ENCODE results near the gene MEGF9. TPM values are rescaled to one million over a fixed set of nuclear protein-coding genes. Genes with fewer than 3 reads are reported as not detected.
A peak's percentile ranks its signal among the peaks of the same experiment; 100 is the strongest.

The MEGF9 gene
- total and polyA plus RNA-seq, 2 of the 13 experiments (the other 11 are each of a cell fraction or from before 2014, with no cell fraction given): 3.1 to 3.3 TPM

- no peak for TF ChIP-seq NCOA5 (CRISPR knock-in tag; IDR thresholded peaks at IDR 0.05)
- TF ChIP-seq TP53 (CRISPR knock-in tag; conservative IDR thresholded peaks at IDR 0.05): no peak
- peak; percentile 22; the same call in 1 of the 2 replicates for TF ChIP-seq MAX (IDR thresholded peaks at IDR 0.05)
- TF ChIP-seq ZSCAN29 (CRISPR knock-in tag; conservative IDR thresholded peaks at IDR 0.05): no peak
- no peak for TF ChIP-seq PRDM15 (CRISPR knock-in tag; IDR thresholded peaks at IDR 0.05)
- no peak for TF ChIP-seq SMAD1 (CRISPR knock-in tag; IDR thresholded peaks at IDR 0.05; ENCODE audit: borderline replicate concordance, low read depth)
- no peak for TF ChIP-seq ZNF7 (CRISPR knock-in tag; IDR thresholded peaks at IDR 0.05)
- peak; percentile 38; the same call in 1 of the 2 replicates for TF ChIP-seq ELF3 (CRISPR knock-in tag; IDR thresholded peaks at IDR 0.05)
- peak; percentile 73; the same call in 1 of the 2 replicates for TF ChIP-seq HIC2 (CRISPR knock-in tag; IDR thresholded peaks at IDR 0.05; ENCODE audit: low read depth)
- peak; percentile 71 for TF ChIP-seq NR2C2 (CRISPR knock-in tag; IDR thresholded peaks at IDR 0.05; ENCODE audit: borderline replicate concordance)
- no peak for TF ChIP-seq ZNF782 (CRISPR knock-in tag; IDR thresholded peaks at IDR 0.05; ENCODE audit: borderline replicate concordance)
- TF ChIP-seq ZNF878 (CRISPR knock-in tag; IDR thresholded peaks at IDR 0.05): no peak
- TF ChIP-seq FOXP4 (CRISPR knock-in tag; IDR thresholded peaks at IDR 0.05): peak; percentile 72; the same call in 1 of the 2 replicates
- TF ChIP-seq SMAD3 (CRISPR knock-in tag; IDR thresholded peaks at IDR 0.05): peak; percentile 42; the same call in 1 of the 2 replicates
- TF ChIP-seq FLYWCH1 (CRISPR knock-in tag; IDR thresholded peaks at IDR 0.05): no peak
- TF ChIP-seq FOXO1 (CRISPR knock-in tag; IDR thresholded peaks at IDR 0.05): peak; percentile 60; the same call in 1 of the 2 replicates
- no peak for TF ChIP-seq FOXP1 (IDR thresholded peaks at IDR 0.05)
- peak; percentile 55 for TF ChIP-seq FOXP1 (CRISPR knock-in tag; IDR thresholded peaks at IDR 0.05)
- no peak for TF ChIP-seq JDP2 (CRISPR knock-in tag; IDR thresholded peaks at IDR 0.05; ENCODE audit: borderline replicate concordance)
- 0 out of 2 replicates have a peak, but pooled peaks have one; percentile 32 for TF ChIP-seq THAP11 (CRISPR knock-in tag; IDR thresholded peaks at IDR 0.05)
- TF ChIP-seq ZNF24 (IDR thresholded peaks at IDR 0.05): no peak
- no peak for TF ChIP-seq SP2 (CRISPR knock-in tag; IDR thresholded peaks at IDR 0.05)
- TF ChIP-seq ZNF766 (CRISPR knock-in tag; IDR thresholded peaks at IDR 0.05; ENCODE audit: borderline replicate concordance): no peak
Measured at GRCh38 chr9:120730654-120731514, 16.6 kb upstream of the MEGF9 start (continued).
